GM18951 (cell line): ENCODE results near the gene NCAM1.

ENCODE experiments used
- POLR2A ChIP-seq: IDR thresholded peaks from 4 replicates; pipeline ENCODE4 v1.6.1; 2011; ENCODE audit warnings: mild to moderate bottlenecking; ENCODE audit not compliant: insufficient read length, insufficient read depth; ENCODE audit errors: extremely low read depth
- in situ Hi-C: fragments of 300-500 bp; cut with MboI; formaldehyde crosslinking; loops from one replicate; pipeline ENCODE4 v1.12.0; 2022; ENCODE audit warnings: low sequenced_read_pairs, mixed read lengths, inconsistent platforms; ENCODE audit not compliant: unreplicated experiment

NCAM1 gene

DNA sequence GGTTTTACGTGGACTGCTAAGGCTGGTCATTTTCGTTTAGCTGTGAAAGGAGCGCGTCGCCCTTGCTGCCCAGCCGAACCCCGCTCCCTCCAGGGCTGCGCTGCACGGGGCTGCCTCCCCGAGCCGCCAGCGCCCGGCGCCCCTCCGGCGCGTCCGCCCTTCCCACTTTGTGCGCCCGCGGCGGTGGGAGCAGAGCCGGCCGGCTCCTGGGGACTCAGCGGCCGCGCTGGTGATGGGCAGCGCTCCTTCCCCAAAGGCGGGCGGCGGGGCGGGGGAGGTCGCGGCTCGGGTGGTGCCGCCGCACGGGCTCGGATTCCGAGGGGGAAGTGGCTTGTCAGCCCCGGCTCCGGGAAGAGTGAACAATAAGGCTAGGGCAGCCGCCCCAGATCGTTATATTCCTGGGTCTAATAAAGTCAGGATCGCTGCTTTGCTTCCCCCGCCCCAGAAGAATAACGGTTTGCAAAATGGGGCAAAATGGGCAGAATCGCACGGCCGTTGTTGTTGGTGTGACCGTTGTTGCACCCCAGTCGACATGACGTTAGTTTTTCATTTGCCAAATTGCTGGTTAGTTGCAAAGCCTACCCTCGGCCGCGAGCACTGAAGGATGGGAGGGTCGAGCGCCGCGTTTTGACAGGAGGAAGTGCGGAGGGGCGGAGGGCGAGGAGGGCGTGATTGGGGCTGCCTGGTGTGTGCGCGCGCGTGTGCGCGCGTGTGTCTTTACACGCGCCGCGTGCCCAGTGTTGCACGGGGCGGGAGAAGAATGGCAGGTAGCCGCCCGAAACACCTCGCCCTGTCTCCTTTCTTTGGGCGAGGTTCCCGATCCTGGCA is 745 bp downstream of the NCAM1 start:
- no peak for TF ChIP-seq POLR2A
- in situ Hi-C loops: no loop called here

- TF ChIP-seq POLR2A: no peak
- in situ Hi-C loops: no loop called here
These were observed 1.6 kb downstream of the NCAM1 start for GRCh38 chr11:112962579-112963367.

- TF ChIP-seq POLR2A: no peak
- in situ Hi-C loops: no loop called here
These were observed 2.2 kb downstream of the NCAM1 start for GRCh38 chr11:112963368-112963955.

GRCh38 chr11:112965656-112966055 is 4.4 kb downstream of the NCAM1 start:
- in situ Hi-C loops: no loop called here
- TF ChIP-seq POLR2A: no peak

GRCh38 chr11:112966561-112966960 is 5.3 kb downstream of the NCAM1 start:
- in situ Hi-C loops: no loop called here
- TF ChIP-seq POLR2A: no peak

GRCh38 chr11:112967082-112967481 is 5.9 kb downstream of the NCAM1 start:
- no peak for TF ChIP-seq POLR2A
- in situ Hi-C loops: no loop called here

DNA sequence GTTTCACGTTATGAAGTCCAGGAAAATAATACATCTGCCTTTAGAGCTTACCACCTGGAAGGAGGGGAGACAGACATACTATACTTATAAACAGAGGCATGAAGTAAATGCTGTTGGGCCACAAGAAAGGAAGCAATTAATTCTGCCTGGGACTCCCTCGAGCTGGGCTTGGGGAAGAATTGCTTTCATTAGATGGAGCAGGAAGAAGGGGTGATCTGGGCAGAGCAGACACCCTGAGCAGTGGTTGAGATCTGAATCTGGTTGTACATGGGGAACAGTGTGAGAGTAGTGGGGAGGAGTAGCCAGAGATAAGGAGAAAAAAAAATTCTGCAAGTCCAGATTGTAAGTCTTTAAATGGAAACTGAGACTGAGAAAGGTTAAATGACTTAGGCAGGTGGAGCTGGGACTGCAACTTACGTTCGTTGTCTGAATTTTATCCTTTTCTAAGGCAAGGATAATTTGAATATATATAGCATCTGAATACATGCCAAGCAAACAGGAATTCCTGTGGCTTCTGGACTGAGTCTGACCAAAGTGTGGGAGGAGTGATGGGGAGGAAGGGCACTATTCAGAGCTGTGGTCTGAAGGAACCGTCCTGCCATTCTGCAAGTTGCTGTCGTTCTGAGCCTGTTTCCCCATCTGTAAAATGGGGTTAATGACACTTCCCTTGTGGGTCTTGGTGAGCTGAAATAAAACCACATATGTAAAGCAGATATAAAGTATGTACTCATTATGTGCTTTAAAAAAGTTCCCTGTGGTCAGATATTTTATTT is 7.9 kb downstream of the NCAM1 start:
- in situ Hi-C loops: no loop called here
- no peak for TF ChIP-seq POLR2A

GRCh38 chr11:112971195-112971594 is 10.0 kb downstream of the NCAM1 start:
- TF ChIP-seq POLR2A: no peak
- in situ Hi-C loops: no loop called here

GRCh38 chr11:112971827-112972226 is 10.6 kb downstream of the NCAM1 start:
- in situ Hi-C loops: no loop called here
- TF ChIP-seq POLR2A: no peak

GRCh38 chr11:112972399-112973145 is 11.4 kb downstream of the NCAM1 start:
- in situ Hi-C loops: no loop called here
- TF ChIP-seq POLR2A: no peak

DNA sequence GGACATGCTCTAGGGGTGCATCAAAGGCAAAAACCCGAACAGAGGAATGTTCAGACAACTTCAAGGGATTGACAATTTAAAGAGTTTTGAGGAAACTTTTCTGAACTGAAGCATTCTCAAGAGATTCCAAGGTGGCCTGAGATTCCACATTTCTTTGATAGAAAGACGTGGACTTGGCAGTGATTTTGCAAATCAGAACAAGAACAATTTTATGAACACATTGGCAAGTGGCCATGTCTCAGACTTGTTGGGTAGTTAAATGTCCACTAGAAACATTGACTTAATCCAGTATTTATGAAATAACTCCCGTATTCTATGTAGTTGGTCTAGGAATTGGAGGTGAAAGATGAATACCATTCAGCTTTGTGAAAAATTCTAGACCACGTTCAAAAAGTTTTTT is 13.8 kb downstream of the NCAM1 start:
- in situ Hi-C loops: no loop called here
- no peak for TF ChIP-seq POLR2A

DNA sequence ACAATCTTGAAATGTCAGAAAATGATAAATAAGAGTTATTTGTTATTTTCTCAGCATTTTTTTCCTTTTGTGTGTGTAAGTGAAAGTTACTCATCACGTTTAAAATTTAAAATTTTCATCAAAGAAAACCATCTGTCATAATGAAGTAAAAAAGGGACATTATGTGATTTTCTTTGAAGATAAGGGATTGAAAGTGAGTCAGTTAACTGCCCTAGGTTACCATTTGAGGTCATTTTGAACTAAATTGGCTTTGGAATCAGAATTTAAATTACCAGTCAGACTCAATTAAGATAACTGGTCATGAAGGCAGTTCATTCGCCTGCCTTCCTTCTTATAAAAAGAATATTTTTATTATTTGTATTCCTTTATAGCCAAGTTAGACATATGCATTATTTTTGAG is 14.3 kb downstream of the NCAM1 start:
- in situ Hi-C loops: no loop called here
- no peak for TF ChIP-seq POLR2A
